GM12875 (cell line): Measurements from ENCODE around the gene ABHD1.

ENCODE experiments used
- H3K4me3 ChIP-seq: one replicate; pipeline ENCODE4 v1.5.1; 2011; ENCODE audit warnings: low read depth, low read length, control low read depth
- CTCF ChIP-seq: IDR thresholded peaks from 2 replicates; pipeline ENCODE4 v1.5.1; 2011; ENCODE audit warnings: low read depth, mild to moderate bottlenecking, control low read depth, inconsistent platforms, low read length, moderate library complexity, borderline replicate concordance; ENCODE audit not compliant: insufficient read depth

The ABHD1 gene

GRCh38 chr2:27084297-27085061 is 39.1 kb upstream of the ABHD1 start:
- TF ChIP-seq CTCF, result no peak
- H3K4me3 ChIP-seq, result no peak overlapping the region

GRCh38 chr2:27085062-27085672 is 38.4 kb upstream of the ABHD1 start:
- TF ChIP-seq CTCF, result no peak
- peak overlapping the region; percentile 43 for H3K4me3 ChIP-seq

- TF ChIP-seq CTCF, result 0 out of 2 replicates have a peak, but pooled peaks have one; percentile 19
- H3K4me3 ChIP-seq, result peak overlapping the region; percentile 43
Observed at GRCh38 chr2:27085673-27086089, 37.9 kb upstream of the ABHD1 start.

- peak overlapping the region; percentile 43 for H3K4me3 ChIP-seq
- peak; percentile 96 for TF ChIP-seq CTCF
Observed at GRCh38 chr2:27086090-27086723, 37.4 kb upstream of the ABHD1 start.

GRCh38 chr2:27086724-27087593 is 36.7 kb upstream of the ABHD1 start, which contains the start of gene KHK:
Gene KHK, plus strand, starts transcription at chr2:27086772. Its CDS starts 488 bp downstream, at chr2:27087260.
- TF ChIP-seq CTCF, result no peak
- H3K4me3 ChIP-seq, result peak within 1 kb of the TSS; percentile 43

- no peak for TF ChIP-seq CTCF
- H3K4me3 ChIP-seq, result no peak overlapping the region
Observed at GRCh38 chr2:27087823-27088410, 35.7 kb upstream of the ABHD1 start.
